ENCODE results near the gene LAD1. TPM values are rescaled to one million over a fixed set of nuclear protein-coding genes. Genes with fewer than 3 reads are reported as not detected.

Gene LAD1
- polyA plus RNA-seq, 1 donor from 2014 or later: not detected

GRCh38 chr1:201358596-201358995 lies 40.5 kb downstream of the LAD1 start:
- Histone ChIP-seq H3K36me3 (ENCODE audit: insufficient read depth, low read length) (no peaks in the 10 kb centered on the region), H4K20me1 (ENCODE audit: insufficient read depth) (no peaks in the 10 kb centered on the region), H3K79me2 (replicated peaks; ENCODE audit: insufficient read depth, low read length) (no peaks in the 10 kb centered on the region), H3K9me3 (ENCODE audit: low read length) (no peaks in the 10 kb centered on the region), H3K27me3 (ENCODE audit: insufficient read depth, low read depth, low read length) (no peaks in the 10 kb centered on the region), H3K9ac (ENCODE audit: low read length) (no peak overlapping the region), H3K4me3 (ENCODE audit: low read length) (no peak overlapping the region), H3F3A (ENCODE audit: insufficient read depth, low read length, poor library complexity, severe bottlenecking) (no peaks in the 10 kb centered on the region), H3K4me2 (ENCODE audit: low read length) (no peak overlapping the region), H3K27ac (ENCODE audit: low read length) (no peak overlapping the region), H2AFZ (ENCODE audit: low read depth, low read length) (no peak overlapping the region), H3K9me2 (ENCODE audit: insufficient read depth, low read length) (no peaks in the 10 kb centered on the region)
- TF ChIP-seq EZH2 (IDR thresholded peaks at IDR 0.05; ENCODE audit: borderline replicate concordance, insufficient read depth, low read length, poor library complexity, severe bottlenecking) (no peak), EP300 (conservative IDR thresholded peaks at IDR 0.05; ENCODE audit: poor library complexity, severe bottlenecking) (no peak), RAD21 (conservative IDR thresholded peaks at IDR 0.05) (no peak), REST (IDR thresholded peaks at IDR 0.05; ENCODE audit: borderline replicate concordance) (no peak)

GRCh38 chr1:201357636-201358348 lies 41.3 kb downstream of the LAD1 start:
- H3K27ac ChIP-seq (ENCODE audit: low read length): no peak overlapping the region
- no peaks in the 10 kb centered on the region for H3K27me3 ChIP-seq (ENCODE audit: insufficient read depth, low read depth, low read length)
- H3K36me3 ChIP-seq (ENCODE audit: insufficient read depth, low read length): no peaks in the 10 kb centered on the region
- H3F3A ChIP-seq (ENCODE audit: insufficient read depth, low read length, poor library complexity, severe bottlenecking): no peaks in the 10 kb centered on the region
- no peak overlapping the region for H3K4me3 ChIP-seq (ENCODE audit: low read length)
- H3K9ac ChIP-seq (ENCODE audit: low read length): no peak overlapping the region
- no peak overlapping the region for H2AFZ ChIP-seq (ENCODE audit: low read depth, low read length)
- no peaks in the 10 kb centered on the region for H3K79me2 ChIP-seq (replicated peaks; ENCODE audit: insufficient read depth, low read length)
- no peaks in the 10 kb centered on the region for H3K9me2 ChIP-seq (ENCODE audit: insufficient read depth, low read length)
- no peaks in the 10 kb centered on the region for H3K9me3 ChIP-seq (ENCODE audit: low read length)
- no peaks in the 10 kb centered on the region for H4K20me1 ChIP-seq (ENCODE audit: insufficient read depth)
- TF ChIP-seq MXI1 (conservative IDR thresholded peaks at IDR 0.05; ENCODE audit: poor library complexity, severe bottlenecking): no peak
- no peak for TF ChIP-seq REST (IDR thresholded peaks at IDR 0.05; ENCODE audit: borderline replicate concordance)
- TF ChIP-seq CTCF (IDR thresholded peaks at IDR 0.05; ENCODE audit: poor library complexity, severe bottlenecking): no peak
- H3K4me2 ChIP-seq (ENCODE audit: low read length): no peak overlapping the region

All from neural cell (in vitro differentiated cells).